ENCODE data around the gene SULT1A3.
"Not testable (repeated sequence)": the region's sequence is repeated elsewhere in the genome, so short reads cannot be mapped to it uniquely, and the experiment has no call there.

GRCh38 chr16:30193098-30193497, 6.0 kb upstream of the SULT1A3 start:
- not testable (repeated sequence) for TF ChIP-seq CTCF, POLR2A (IDR thresholded peaks at IDR 0.05)

Data from uterus (tissue), 2 donors.